Lower leg skin (tissue), 4 donors: ENCODE results near the gene EXTL1. TPM values are rescaled to one million over a fixed set of nuclear protein-coding genes. Genes with fewer than 3 reads are reported as not detected.

ENCODE experiments used
- DNase-seq, 2 donors: peaks; one replicate each; pipeline ENCODE4 v3.0.0-alpha.2; 2019; ENCODE audit warnings: low spot score in 2 of 2
- H3K4me3 ChIP-seq: fragments of 200-600 bp; sonication (generic); 2 replicates; pipeline ENCODE4 v1.5.1; 2017; ENCODE audit warnings: mild to moderate bottlenecking, low read depth; ENCODE audit not compliant: poor library complexity, severe bottlenecking
- POLR2A ChIP-seq, 2 donors: fragments of 450-650 bp; IDR thresholded peaks; one replicate each; pipeline ENCODE4 v1.6.1; 2016 to 2017; ENCODE audit warnings: antibody characterized with exemption in 2 of 2, mild to moderate bottlenecking in 1 of 2, moderate library complexity in 1 of 2
- WGBS, 2 donors: methylation state at CpG; one replicate each; pipeline ENCODE4 v1.1.5; 2018; 5-methylcytosine and 5-hydroxymethylcytosine counted together
- intact Hi-C: fragments of 100-400 bp; cut with DNase I; formaldehyde crosslinking; loops from one replicate; pipeline ENCODE4 v1.15.0; 2023; ENCODE audit warnings: low total_unique reads
- total RNA-seq, 4 donors: library from RNA; depleted of rRNA; stranded (reverse); fragments of >200 nt; gene quantifications; one replicate each; pipeline ENCODE4 v1.1.0, GENCODE V29; 2016
- TF ChIP-seq, protein P1 (sequence below), 3 donors: fragments of 450-650 bp; IDR thresholded peaks; one replicate each; pipeline ENCODE4 v1.5.1; 2016; ENCODE audit warnings: antibody characterized with exemption in 3 of 3, mild to moderate bottlenecking in 3 of 3, moderate library complexity in 2 of 3

The EXTL1 gene
- 1 to 10 TPM in 2 of 4 donors, under 1 TPM in 2; 0.34 to 3.9 (median 2.2) TPM for total RNA-seq

DNA sequence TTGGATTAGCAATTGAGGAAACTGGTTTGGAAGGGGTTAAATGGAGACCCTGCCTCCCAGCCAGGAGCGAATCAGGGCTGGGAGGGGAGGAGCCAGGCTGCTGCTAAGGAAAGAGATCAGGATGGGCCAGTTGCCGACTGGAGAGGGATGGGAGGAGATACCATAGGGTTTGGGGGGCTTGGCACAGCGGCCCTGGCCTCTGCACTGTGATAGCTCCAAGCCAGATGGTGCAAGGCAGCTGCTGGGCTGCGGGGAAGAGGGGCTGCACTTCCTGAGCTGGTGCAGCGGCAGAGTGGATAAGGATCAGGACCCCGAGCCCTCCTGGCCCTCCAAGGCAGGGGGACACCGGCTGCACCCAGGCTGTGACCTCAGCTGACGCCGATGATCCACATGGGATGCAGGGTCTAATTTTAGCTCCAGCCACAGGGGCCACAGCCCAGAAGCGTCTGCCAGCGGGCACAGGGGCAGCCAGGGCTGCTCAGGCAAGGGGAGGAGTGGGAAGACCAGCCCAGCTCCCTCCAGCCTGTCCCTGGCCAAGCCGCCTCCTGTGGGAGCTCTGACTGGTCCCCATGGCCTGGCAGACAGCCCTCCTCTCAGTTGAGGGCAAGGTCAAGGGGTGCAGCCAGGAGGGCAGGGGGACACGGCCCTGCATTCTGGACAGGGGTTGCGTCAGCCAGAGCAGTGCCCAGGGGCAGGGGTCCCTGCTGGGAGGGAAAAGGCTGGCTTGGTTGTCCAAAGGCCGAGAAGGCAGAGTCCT, at the start of gene EXTL1:
Gene EXTL1, plus strand, starts transcription at position 129 of the 757 bp plus-strand sequence. CDS start 872 bp downstream, outside the sequence.
- WGBS, 2 donors, result 41 to 56% methylated on average over 10 to 13 of the region's 15 CpGs
- no peak for DNase-seq
- TF ChIP-seq, protein P1, sequence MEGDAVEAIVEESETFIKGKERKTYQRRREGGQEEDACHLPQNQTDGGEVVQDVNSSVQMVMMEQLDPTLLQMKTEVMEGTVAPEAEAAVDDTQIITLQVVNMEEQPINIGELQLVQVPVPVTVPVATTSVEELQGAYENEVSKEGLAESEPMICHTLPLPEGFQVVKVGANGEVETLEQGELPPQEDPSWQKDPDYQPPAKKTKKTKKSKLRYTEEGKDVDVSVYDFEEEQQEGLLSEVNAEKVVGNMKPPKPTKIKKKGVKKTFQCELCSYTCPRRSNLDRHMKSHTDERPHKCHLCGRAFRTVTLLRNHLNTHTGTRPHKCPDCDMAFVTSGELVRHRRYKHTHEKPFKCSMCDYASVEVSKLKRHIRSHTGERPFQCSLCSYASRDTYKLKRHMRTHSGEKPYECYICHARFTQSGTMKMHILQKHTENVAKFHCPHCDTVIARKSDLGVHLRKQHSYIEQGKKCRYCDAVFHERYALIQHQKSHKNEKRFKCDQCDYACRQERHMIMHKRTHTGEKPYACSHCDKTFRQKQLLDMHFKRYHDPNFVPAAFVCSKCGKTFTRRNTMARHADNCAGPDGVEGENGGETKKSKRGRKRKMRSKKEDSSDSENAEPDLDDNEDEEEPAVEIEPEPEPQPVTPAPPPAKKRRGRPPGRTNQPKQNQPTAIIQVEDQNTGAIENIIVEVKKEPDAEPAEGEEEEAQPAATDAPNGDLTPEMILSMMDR (IDR thresholded peaks at IDR 0.05), result no peak
- no peak for TF ChIP-seq POLR2A (IDR thresholded peaks at IDR 0.05)
- H3K4me3 ChIP-seq, result no peak within 1 kb of the TSS
- intact Hi-C loops, result no loop called here

DNA sequence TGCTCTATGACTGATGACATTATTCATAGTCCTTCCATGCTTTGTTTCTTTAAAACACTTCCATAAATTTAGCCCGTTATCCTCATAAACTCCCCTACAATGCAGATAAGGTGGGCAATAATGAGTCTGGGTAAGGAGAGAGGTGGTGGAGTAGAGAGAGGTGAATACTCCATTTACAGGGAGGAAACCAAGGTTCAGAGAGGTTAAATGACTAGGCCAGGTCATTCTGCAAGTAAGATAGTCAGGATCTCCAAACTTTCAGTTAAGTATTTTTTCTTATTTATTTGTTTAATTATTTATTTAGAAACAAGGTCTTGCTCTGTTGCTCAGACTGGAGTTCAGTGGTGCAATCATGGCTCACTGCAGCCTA, 49.8 kb upstream of the EXTL1 start:
- no peak overlapping the region for H3K4me3 ChIP-seq
- intact Hi-C loops, result no loop called here
- TF ChIP-seq, protein P1 (IDR thresholded peaks at IDR 0.05), result no peak
- no peak for TF ChIP-seq POLR2A (IDR thresholded peaks at IDR 0.05)
- 74 to 89% methylated on average over 1 of the region's 1 CpG for WGBS, 2 donors
- no peak for DNase-seq

- 85 to 95% methylated on average over 6 of the region's 6 CpGs for WGBS, 2 donors
- no peak for TF ChIP-seq POLR2A (IDR thresholded peaks at IDR 0.05)
- TF ChIP-seq, protein P1 (IDR thresholded peaks at IDR 0.05), result no peak
- intact Hi-C loops, result no loop called here
Observed at GRCh38 chr1:25973610-25974321, 47.8 kb upstream of the EXTL1 start.

DNA sequence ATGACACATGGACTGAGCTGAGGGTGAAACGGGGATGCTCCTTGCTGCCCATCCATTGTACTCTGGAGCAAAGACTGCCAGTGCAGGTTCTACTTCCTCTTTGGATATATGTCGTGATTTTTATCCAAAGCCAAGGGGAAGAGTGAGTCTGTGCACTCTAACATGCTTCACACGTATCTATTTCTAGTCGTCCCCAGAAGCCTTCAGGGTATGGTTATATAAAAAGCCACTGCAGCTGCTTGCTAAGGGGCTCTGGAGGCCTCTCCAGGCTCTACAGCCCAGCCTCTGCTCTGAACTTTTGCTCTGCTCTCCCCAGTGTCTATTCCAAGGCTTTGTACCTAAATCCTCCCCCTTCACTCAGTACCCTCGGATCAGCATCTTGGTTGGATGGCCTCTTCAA, 43.8 kb upstream of the EXTL1 start:
- no peak for TF ChIP-seq POLR2A (IDR thresholded peaks at IDR 0.05)
- no peak for DNase-seq
- H3K4me3 ChIP-seq, result no peak overlapping the region
- WGBS, 2 donors, result 81 to 92% methylated on average over 5 of the region's 5 CpGs
- intact Hi-C loops, result no loop called here

More at GRCh38 chr1:25973610-25974321, 47.8 kb upstream of the EXTL1 start:
- H3K4me3 ChIP-seq, result no peak overlapping the region
- DNase-seq, result no peak

DNA sequence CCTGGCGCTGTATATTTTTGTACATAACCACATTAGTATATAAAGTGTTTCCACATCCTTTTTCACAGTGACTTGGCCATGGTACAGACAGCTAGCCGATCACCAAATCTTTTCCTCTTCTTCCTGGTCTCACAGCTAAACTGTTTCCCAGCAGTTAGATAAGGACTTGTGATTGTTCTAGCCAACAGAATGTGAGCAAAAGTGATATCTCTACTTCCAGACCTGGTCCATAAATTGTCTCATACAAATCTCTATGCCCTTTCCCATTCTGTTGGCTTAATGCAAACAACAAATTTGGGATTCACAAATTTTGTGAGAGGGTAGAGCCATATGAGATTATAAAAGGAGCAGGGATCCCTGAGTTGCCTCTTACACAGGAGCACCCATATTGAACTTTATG, 43.2 kb upstream of the EXTL1 start:
- no peak overlapping the region for H3K4me3 ChIP-seq
- TF ChIP-seq POLR2A (IDR thresholded peaks at IDR 0.05), result no peak
- TF ChIP-seq, protein P1 (IDR thresholded peaks at IDR 0.05), result no peak
- DNase-seq, result no peak
- 84 to 94% methylated on average over 2 of the region's 2 CpGs for WGBS, 2 donors
- intact Hi-C loops, result no loop called here

DNA sequence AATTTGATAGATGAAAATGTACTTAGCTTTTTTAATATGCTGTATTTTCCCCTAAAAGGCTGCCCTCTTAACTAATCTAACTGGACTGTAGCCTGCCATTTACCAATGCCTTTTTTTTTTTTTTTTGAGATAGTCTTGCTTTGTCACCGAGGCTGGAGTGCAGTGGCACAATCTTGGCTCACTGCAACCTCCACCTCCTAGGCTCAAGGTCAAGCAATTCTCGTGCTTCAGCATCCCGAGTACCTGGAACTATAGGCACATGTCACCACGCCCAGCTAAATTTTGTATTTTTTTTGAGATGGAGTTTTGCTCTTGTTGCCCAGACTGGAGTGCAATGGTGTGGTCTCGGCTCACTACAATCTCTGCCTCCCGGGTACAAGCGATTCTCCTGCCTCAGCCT, 42.4 kb upstream of the EXTL1 start:
- intact Hi-C loops, result no loop called here
- WGBS, 2 donors, result 84 to 90% methylated on average over 7 of the region's 7 CpGs
- no peak for DNase-seq
- H3K4me3 ChIP-seq, result no peak overlapping the region
- no peak for TF ChIP-seq POLR2A (IDR thresholded peaks at IDR 0.05)
- TF ChIP-seq, protein P1 (IDR thresholded peaks at IDR 0.05), result no peak
